ENCODE measurements around the gene HGS.

Gene HGS

GRCh38 chr17:81687770-81688541 is 4.1 kb downstream of the HGS start:
- no peak for DNase-seq

- no peak for DNase-seq
Measured at GRCh38 chr17:81688616-81689015, 4.8 kb downstream of the HGS start.

- DNase-seq = no peak
Measured at GRCh38 chr17:81690066-81690465, 6.3 kb downstream of the HGS start.

- DNase-seq = no peak
Measured at GRCh38 chr17:81690549-81690948, 6.7 kb downstream of the HGS start.

DNA sequence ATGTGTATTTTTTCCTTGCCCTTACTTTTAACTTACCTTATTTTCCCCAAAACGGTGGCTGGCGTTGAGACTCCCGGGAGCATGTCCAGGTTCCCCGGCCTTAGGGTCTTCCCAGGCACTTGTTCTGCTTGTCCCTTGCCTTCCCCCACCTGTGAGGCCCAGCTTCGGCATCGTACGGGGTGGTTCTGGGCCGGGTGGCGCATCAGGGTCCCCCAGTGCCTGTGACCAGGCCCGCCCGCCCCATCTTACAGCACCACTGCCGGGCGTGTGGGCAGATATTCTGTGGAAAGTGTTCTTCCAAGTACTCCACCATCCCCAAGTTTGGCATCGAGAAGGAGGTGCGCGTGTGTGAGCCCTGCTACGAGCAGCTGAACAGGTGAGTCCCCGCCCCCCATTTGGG is 7.4 kb downstream of the HGS start:
- no peak for DNase-seq

DNA sequence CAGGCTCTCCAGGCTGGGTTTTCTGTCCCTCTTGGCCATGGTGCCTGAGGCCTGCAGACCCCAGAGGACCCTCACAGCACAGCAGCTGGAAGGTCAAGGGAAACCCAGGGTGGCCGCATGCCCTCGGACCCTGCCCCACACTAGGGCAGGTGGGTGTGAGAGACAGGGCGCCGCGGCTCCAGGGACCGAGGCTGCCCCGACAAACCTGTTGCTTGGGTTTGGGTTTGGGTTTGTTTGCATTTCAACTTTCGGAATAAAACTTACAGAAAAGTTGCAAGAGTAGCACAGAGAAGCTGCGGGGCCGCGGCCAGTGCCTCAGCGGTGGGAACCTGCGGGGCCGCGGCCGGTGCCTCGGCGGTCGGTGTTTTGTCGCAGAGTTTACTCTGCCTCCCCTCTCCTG is 7.8 kb downstream of the HGS start:
- no peak for DNase-seq

DNA sequence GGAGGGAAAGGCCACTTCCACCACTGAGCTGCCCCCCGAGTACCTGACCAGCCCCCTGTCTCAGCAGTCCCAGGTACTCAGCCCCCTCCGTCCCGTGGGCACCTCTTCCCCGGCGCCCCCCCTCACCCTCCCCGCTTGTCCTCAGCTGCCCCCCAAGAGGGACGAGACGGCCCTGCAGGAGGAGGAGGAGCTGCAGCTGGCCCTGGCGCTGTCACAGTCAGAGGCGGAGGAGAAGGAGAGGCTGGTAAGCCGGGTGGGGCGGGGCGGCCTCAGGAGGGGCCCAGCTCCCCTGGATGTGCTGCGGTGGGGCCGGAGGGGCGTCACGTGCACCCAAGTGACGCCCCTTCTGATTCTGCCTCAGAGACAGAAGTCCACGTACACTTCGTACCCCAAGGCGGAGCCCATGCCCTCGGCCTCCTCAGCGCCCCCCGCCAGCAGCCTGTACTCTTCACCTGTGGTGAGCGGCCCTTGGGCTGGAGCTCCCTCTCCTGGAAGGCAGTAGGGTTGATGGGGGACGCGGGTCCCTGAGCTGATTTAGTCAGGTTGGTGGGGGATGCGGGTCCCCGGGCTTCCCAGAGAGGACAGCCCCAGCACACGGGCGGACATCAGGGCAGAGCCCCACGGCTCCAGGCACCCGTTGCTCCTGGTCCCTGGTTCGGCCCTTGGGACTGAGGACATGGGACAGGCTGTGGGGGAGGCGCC is 9.8 kb downstream of the HGS start:
- no peak for DNase-seq

DNA sequence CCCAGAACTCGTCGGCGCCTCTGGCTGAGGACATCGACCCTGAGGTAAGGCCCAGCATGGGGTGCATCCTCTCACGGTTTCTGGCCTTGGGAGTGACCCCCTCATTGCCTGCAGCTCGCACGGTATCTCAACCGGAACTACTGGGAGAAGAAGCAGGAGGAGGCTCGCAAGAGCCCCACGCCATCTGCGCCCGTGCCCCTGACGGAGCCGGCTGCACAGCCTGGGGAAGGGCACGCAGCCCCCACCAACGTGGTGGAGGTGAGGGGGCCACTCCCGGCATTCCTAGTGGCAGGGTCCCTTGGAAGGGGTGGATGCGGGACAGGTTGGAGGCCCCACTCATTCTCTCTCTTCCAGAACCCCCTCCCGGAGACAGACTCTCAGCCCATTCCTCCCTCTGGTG is 11.0 kb downstream of the HGS start:
- DNase-seq = no peak

DNA sequence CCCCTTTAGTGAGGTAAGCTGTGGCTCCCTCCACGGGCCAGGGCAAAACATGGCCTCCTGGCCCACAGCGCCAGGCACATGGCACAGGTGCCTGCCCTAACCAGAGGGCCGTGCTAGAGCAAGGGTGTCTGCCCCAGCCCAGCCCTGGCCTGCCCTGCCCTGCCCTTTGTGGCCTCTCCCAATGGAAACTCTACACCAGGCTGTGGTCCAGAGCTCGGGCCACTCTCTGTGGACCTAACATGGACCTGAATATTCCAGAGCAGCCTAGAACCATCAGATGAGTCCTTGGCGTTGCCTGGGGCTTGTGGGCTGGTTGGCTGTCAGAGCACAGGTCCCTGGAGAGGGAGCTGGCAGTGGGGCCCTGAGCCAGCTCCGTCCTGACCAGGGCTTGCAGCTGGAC is 11.4 kb downstream of the HGS start:
- DNase-seq = no peak

- no peak for DNase-seq
Measured at GRCh38 chr17:81695801-81696200, 12.0 kb downstream of the HGS start.

- DNase-seq = no peak
Measured at GRCh38 chr17:81696218-81696941, 12.6 kb downstream of the HGS start.

GRCh38 chr17:81697261-81698044 is 13.6 kb downstream of the HGS start:
- DNase-seq = no peak

DNA sequence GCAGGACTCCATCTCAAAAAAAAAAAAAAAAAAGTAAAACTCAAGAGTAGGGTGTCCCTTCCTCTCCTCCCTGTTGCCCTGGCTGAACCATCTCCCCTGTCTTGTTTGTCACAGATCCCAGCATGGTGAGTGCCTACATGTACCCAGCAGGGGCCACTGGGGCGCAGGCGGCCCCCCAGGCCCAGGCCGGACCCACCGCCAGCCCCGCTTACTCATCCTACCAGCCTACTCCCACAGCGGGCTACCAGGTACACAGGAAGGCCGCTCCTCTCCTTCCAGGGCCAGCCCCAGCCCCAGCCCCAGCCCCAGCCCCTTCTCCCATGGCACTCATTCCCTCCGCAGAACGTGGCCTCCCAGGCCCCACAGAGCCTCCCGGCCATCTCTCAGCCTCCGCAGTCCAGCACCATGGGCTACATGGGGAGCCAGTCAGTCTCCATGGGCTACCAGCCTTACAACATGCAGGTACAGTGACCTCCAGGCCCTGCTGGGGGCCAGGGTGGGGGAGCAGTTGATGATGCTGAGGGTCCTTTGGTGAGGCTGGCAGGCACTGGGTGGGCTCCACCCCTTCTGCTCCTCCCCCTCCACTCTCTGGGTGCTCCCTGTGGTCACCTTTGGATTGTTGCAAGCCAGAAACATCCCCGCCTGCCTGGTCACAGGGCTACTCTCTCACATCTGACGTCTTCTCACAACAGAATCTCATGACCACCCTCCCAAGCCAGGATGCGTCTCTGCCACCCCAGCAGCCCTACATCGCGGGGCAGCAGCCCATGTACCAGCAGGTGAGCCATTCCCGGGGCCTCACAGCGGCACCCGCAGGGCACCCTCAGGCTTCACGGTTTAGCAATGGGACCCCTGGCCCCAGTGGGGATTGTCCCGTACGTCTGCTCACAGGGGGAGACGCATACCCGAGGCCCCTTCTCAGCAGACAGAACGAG is 16.8 kb downstream of the HGS start:
- no peak for DNase-seq

DNA sequence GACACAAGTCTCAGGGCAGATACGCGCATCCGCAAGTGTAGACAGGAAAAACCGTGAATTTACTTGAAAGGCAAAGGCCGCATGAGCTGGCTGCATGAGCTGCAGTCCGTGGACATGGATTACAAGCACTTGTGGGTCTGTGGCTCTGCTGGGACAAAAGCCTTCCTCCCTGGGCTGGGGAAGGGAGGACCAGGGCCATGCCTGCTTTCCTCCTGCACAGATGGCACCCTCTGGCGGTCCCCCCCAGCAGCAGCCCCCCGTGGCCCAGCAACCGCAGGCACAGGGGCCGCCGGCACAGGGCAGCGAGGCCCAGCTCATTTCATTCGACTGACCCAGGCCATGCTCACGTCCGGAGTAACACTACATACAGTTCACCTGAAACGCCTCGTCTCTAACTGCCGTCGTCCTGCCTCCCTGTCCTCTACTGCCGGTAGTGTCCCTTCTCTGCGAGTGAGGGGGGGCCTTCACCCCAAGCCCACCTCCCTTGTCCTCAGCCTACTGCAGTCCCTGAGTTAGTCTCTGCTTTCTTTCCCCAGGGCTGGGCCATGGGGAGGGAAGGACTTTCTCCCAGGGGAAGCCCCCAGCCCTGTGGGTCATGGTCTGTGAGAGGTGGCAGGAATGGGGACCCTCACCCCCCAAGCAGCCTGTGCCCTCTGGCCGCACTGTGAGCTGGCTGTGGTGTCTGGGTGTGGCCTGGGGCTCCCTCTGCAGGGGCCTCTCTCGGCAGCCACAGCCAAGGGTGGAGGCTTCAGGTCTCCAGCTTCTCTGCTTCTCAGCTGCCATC is 17.7 kb downstream of the HGS start:
- no peak for DNase-seq

GRCh38 chr17:81702934-81703746 is 19.3 kb downstream of the HGS start, which contains the start of gene MRPL12:
Gene MRPL12 (plus strand): TSS chr17:81703367. CDS start chr17:81703502, 135 bp downstream.
- peak; percentile 71 for DNase-seq

- DNase-seq = no peak
Measured at GRCh38 chr17:81703747-81704654, 20.2 kb downstream of the HGS start.

- no peak for DNase-seq
Measured at GRCh38 chr17:81705518-81706231, 21.9 kb downstream of the HGS start.

- DNase-seq = no peak
Measured at GRCh38 chr17:81706232-81706611, 22.4 kb downstream of the HGS start.
